Activated naive CD8-positive, alpha-beta T cell treated with anti-CD3 and anti-CD28 coated beads, Interleukin-2, amount 50 U/mL, for 24 hours (primary cell): ENCODE measurements around the gene COL18A1.

ENCODE experiments used
- ATAC-seq: fragments of 150-1000 bp; cut with Tn5 transposase; one replicate; pipeline ENCODE4 v1.10.0; 2021
- DNase-seq: peaks from one replicate; pipeline ENCODE4 v3.0.0; 2021
- H3K27ac Mint-ChIP-seq: one replicate; pipeline ENCODE4 v1.8.0; 2021; ENCODE audit warnings: mild to moderate bottlenecking, mixed read lengths
- H3K27me3 Mint-ChIP-seq: one replicate; pipeline ENCODE4 v1.8.0; 2021; ENCODE audit warnings: mixed read lengths
- H3K36me3 Mint-ChIP-seq: one replicate; pipeline ENCODE4 v1.8.0; 2021; ENCODE audit warnings: low read depth, mixed read lengths
- H3K4me1 Mint-ChIP-seq: one replicate; pipeline ENCODE4 v1.8.0; 2021; ENCODE audit warnings: mixed read lengths
- H3K4me3 Mint-ChIP-seq: one replicate; pipeline ENCODE4 v1.8.0; 2021; ENCODE audit warnings: mild to moderate bottlenecking, moderate library complexity, mixed read lengths
- H3K9me3 Mint-ChIP-seq: one replicate; pipeline ENCODE4 v1.8.0; 2021; ENCODE audit warnings: mixed read lengths

COL18A1 gene

GRCh38 chr21:45427331-45428271 is 22.6 kb downstream of the COL18A1 start:
- no peaks in the 10 kb centered on the region for H3K9me3 Mint-ChIP-seq
- no peak overlapping the region for H3K4me3 Mint-ChIP-seq
- no peaks in the 10 kb centered on the region for H3K27me3 Mint-ChIP-seq
- H3K4me1 Mint-ChIP-seq, result no peaks in the 10 kb centered on the region
- no peak overlapping the region for H3K27ac Mint-ChIP-seq
- H3K36me3 Mint-ChIP-seq, result no peaks in the 10 kb centered on the region
- ATAC-seq, result no peak
- no peak for DNase-seq

GRCh38 chr21:45428534-45428933 is 23.6 kb downstream of the COL18A1 start:
- Mint-ChIP-seq H3K9me3 (no peaks in the 10 kb centered on the region), H3K4me3 (no peak overlapping the region), H3K27me3 (no peaks in the 10 kb centered on the region), H3K27ac (no peak overlapping the region), H3K4me1 (no peaks in the 10 kb centered on the region), H3K36me3 (no peaks in the 10 kb centered on the region)
- no peak for ATAC-seq
- no peak for DNase-seq

GRCh38 chr21:45429221-45430175 is 24.5 kb downstream of the COL18A1 start:
- no peak for DNase-seq
- Mint-ChIP-seq H3K9me3 (no peaks in the 10 kb centered on the region), H3K27me3 (no peaks in the 10 kb centered on the region), H3K4me1 (no peaks in the 10 kb centered on the region), H3K4me3 (no peak overlapping the region), H3K36me3 (no peaks in the 10 kb centered on the region), H3K27ac (no peak overlapping the region)
- ATAC-seq, result no peak

GRCh38 chr21:45430521-45431501 is 25.8 kb downstream of the COL18A1 start:
- no peaks in the 10 kb centered on the region for H3K9me3 Mint-ChIP-seq
- H3K27ac Mint-ChIP-seq, result no peak overlapping the region
- DNase-seq (no peak), ATAC-seq (no peak)
- no peaks in the 10 kb centered on the region for H3K27me3 Mint-ChIP-seq
- H3K36me3 Mint-ChIP-seq, result no peaks in the 10 kb centered on the region
- no peaks in the 10 kb centered on the region for H3K4me1 Mint-ChIP-seq
- no peak overlapping the region for H3K4me3 Mint-ChIP-seq

- H3K27me3 Mint-ChIP-seq, result no peaks in the 10 kb centered on the region
- H3K9me3 Mint-ChIP-seq, result no peaks in the 10 kb centered on the region
- no peak overlapping the region for H3K4me3 Mint-ChIP-seq
- no peaks in the 10 kb centered on the region for H3K36me3 Mint-ChIP-seq
- DNase-seq, result no peak
- ATAC-seq, result no peak
- no peak overlapping the region for H3K27ac Mint-ChIP-seq
- H3K4me1 Mint-ChIP-seq, result peaks cover 2% of the 10 kb centered on the region
Observed at GRCh38 chr21:45431781-45432572, 27.0 kb downstream of the COL18A1 start.

GRCh38 chr21:45432575-45433255 is 27.8 kb downstream of the COL18A1 start:
- Mint-ChIP-seq H3K36me3 (no peaks in the 10 kb centered on the region), H3K4me3 (no peak overlapping the region), H3K9me3 (no peaks in the 10 kb centered on the region), H3K27ac (no peak overlapping the region), H3K27me3 (no peaks in the 10 kb centered on the region), H3K4me1 (peaks cover 2% of the 10 kb centered on the region)
- DNase-seq (no peak), ATAC-seq (no peak)

- DNase-seq, result no peak
- Mint-ChIP-seq H3K4me3 (no peak overlapping the region), H3K36me3 (no peaks in the 10 kb centered on the region), H3K9me3 (no peaks in the 10 kb centered on the region), H3K4me1 (peaks cover 2% of the 10 kb centered on the region), H3K27me3 (no peaks in the 10 kb centered on the region), H3K27ac (no peak overlapping the region)
- ATAC-seq, result no peak
Observed at GRCh38 chr21:45433301-45433700, 28.3 kb downstream of the COL18A1 start.

GRCh38 chr21:45433911-45434644 is 29.1 kb downstream of the COL18A1 start:
- H3K9me3 Mint-ChIP-seq, result no peaks in the 10 kb centered on the region
- DNase-seq (no peak), ATAC-seq (no peak)
- H3K4me3 Mint-ChIP-seq, result no peak overlapping the region
- H3K27me3 Mint-ChIP-seq, result no peaks in the 10 kb centered on the region
- H3K27ac Mint-ChIP-seq, result no peak overlapping the region
- peaks cover 4% of the 10 kb centered on the region for H3K4me1 Mint-ChIP-seq
- no peaks in the 10 kb centered on the region for H3K36me3 Mint-ChIP-seq

GRCh38 chr21:45434645-45435217 is 29.8 kb downstream of the COL18A1 start:
- DNase-seq (no peak), ATAC-seq (no peak)
- no peak overlapping the region for H3K27ac Mint-ChIP-seq
- no peaks in the 10 kb centered on the region for H3K27me3 Mint-ChIP-seq
- no peaks in the 10 kb centered on the region for H3K36me3 Mint-ChIP-seq
- H3K4me3 Mint-ChIP-seq, result no peak overlapping the region
- H3K9me3 Mint-ChIP-seq, result no peaks in the 10 kb centered on the region
- H3K4me1 Mint-ChIP-seq, result peaks cover 7% of the 10 kb centered on the region

- H3K36me3 Mint-ChIP-seq, result no peaks in the 10 kb centered on the region
- no peaks in the 10 kb centered on the region for H3K27me3 Mint-ChIP-seq
- no peak overlapping the region for H3K27ac Mint-ChIP-seq
- peaks cover 7% of the 10 kb centered on the region for H3K4me1 Mint-ChIP-seq
- ATAC-seq (no peak), DNase-seq (no peak)
- H3K9me3 Mint-ChIP-seq, result no peaks in the 10 kb centered on the region
- no peak overlapping the region for H3K4me3 Mint-ChIP-seq
Observed at GRCh38 chr21:45435405-45435981, 30.5 kb downstream of the COL18A1 start.

- Mint-ChIP-seq H3K4me3 (no peak overlapping the region), H3K27ac (no peak overlapping the region), H3K36me3 (no peaks in the 10 kb centered on the region), H3K4me1 (peaks cover 7% of the 10 kb centered on the region), H3K9me3 (no peaks in the 10 kb centered on the region), H3K27me3 (no peaks in the 10 kb centered on the region)
- ATAC-seq (no peak), DNase-seq (no peak)
Observed at GRCh38 chr21:45436351-45437065, 31.5 kb downstream of the COL18A1 start.
